Measurements from ENCODE around the gene TEAD1. TPM values are rescaled to one million over a fixed set of nuclear protein-coding genes. Genes with fewer than 3 reads are reported as not detected.

TEAD1 gene
- total RNA-seq, 2 donors from 2014 or later = 76.4 to 94.4 TPM

- Histone ChIP-seq H3K27me3 (ENCODE audit: control insufficient read depth, insufficient read depth, low read length, poor library complexity, severe bottlenecking) (peaks cover 4% of the 10 kb centered on the region), H3K9me3 (ENCODE audit: control insufficient read depth, low read length) (peaks cover 14% of the 10 kb centered on the region), H3K27ac (ENCODE audit: low read depth, low read length) (no peak overlapping the region), H3K9ac (ENCODE audit: extremely low read depth, low read length, poor library complexity, severe bottlenecking) (no peak overlapping the region), H3K4me1 (ENCODE audit: control insufficient read depth, insufficient read depth, low read length) (no peaks in the 10 kb centered on the region), H3K4me3 (ENCODE audit: low read length) (no peak overlapping the region), H3K36me3 (ENCODE audit: control insufficient read depth, insufficient read depth, low read length) (no peaks in the 10 kb centered on the region)
- H3K36me3 Mint-ChIP-seq (ENCODE audit: low read depth) = peaks cover 10% of the 10 kb centered on the region
- H3K4me1 Mint-ChIP-seq = peaks cover 2% of the 10 kb centered on the region
- H3K27me3 Mint-ChIP-seq (ENCODE audit: insufficient read depth) = peaks cover 12% of the 10 kb centered on the region
- H3K9me3 Mint-ChIP-seq = peaks cover 14% of the 10 kb centered on the region
- no peak for DNase-seq
- no peak overlapping the region for H3K27ac Mint-ChIP-seq
- no peak for TF ChIP-seq CTCF (conservative IDR thresholded peaks at IDR 0.05)
- WGBS, 2 experiments (ENCODE audit: insufficient coverage in 1 of 2, insufficient read length in 1 of 2) = 94 to 100% methylated on average over 1 of the region's 1 CpG
- H3K4me3 Mint-ChIP-seq = no peak overlapping the region
These were observed 319.4 kb downstream of the TEAD1 start for GRCh38 chr11:12993626-12994025.
